Measurements from ENCODE around the gene SECISBP2. TPM values are rescaled to one million over a fixed set of nuclear protein-coding genes. Genes with fewer than 3 reads are reported as not detected.

SECISBP2 gene
- polyA plus RNA-seq, 2 of the 4 experiments (the other 2 are of a cell fraction) = 16.3 to 43.4 TPM

GRCh38 chr9:89304834-89305188 is 13.5 kb upstream of the SECISBP2 start:
- no peak overlapping the region for H3K27ac ChIP-seq
- H3K4me2 ChIP-seq = no peak overlapping the region
- FAIRE-seq (no peak), DNase-seq (ENCODE audit: low read depth in 1 of 2, low spot score in 1 of 2) (no peak), ATAC-seq (no peak)
- no peak overlapping the region for H3K4me3 ChIP-seq
- ChIA-PET POLR2A (no interaction called here), CTCF (no interaction called here)
- no peaks in the 10 kb centered on the region for H3K9me3 ChIP-seq
- TF ChIP-seq HOXA7 (CRISPR knock-in tag; IDR thresholded peaks at IDR 0.05) (no peak), JUNB (IDR thresholded peaks at IDR 0.05) (no peak), KDM1A (IDR thresholded peaks at IDR 0.05; ENCODE audit: low read depth) (no peak), NPAS2 (CRISPR knock-in tag; IDR thresholded peaks at IDR 0.05; ENCODE audit: borderline replicate concordance) (no peak), KDM5A (IDR thresholded peaks at IDR 0.05) (no peak), CHD2 (IDR thresholded peaks at IDR 0.05; ENCODE audit: low read length, partially characterized antibody) (no peak), EHMT2 (IDR thresholded peaks at IDR 0.05; ENCODE audit: low read depth) (no peak), ZNF302 (CRISPR knock-in tag; IDR thresholded peaks at IDR 0.05) (no peak), MYC (IDR thresholded peaks at IDR 0.05; ENCODE audit: borderline replicate concordance, low read length) (no peak), MAFK (IDR thresholded peaks at IDR 0.05; ENCODE audit: partially characterized antibody) (no peak), ZC3H11A (IDR thresholded peaks at IDR 0.05) (no peak), POLR2AphosphoS2 (conservative IDR thresholded peaks at IDR 0.05; ENCODE audit: low read length) (no peak), CHD4 (IDR thresholded peaks at IDR 0.05; ENCODE audit: borderline replicate concordance) (no peak), MAX (IDR thresholded peaks at IDR 0.05) (no peak), SREBF2 (IDR thresholded peaks at IDR 0.05) (no peak), EP300 (IDR thresholded peaks at IDR 0.05) (no peak), USF2 (IDR thresholded peaks at IDR 0.05) (no peak), ATOH8 (CRISPR knock-in tag; IDR thresholded peaks at IDR 0.05; ENCODE audit: low read depth) (no peak), ESRRA (IDR thresholded peaks at IDR 0.05; ENCODE audit: borderline replicate concordance, low read length) (no peak), FOXS1 (CRISPR knock-in tag; IDR thresholded peaks at IDR 0.05) (no peak)
- peaks cover 7% of the 10 kb centered on the region; the same call in 2 of the 3 replicates for H3K4me1 ChIP-seq
- WGBS (ENCODE audit: missing lambda C conversion rate) = 90% methylated on average over 2 of the region's 2 CpGs

- whole genome bisulfite sequencing (ENCODE audit: missing lambda C conversion rate) = 47% methylated on average over 3 of the region's 3 CpGs
- peaks cover 7% of the 10 kb centered on the region; the same call in 2 of the 3 replicates for H3K4me1 ChIP-seq
- no peak for FAIRE-seq
- H3K9me3 ChIP-seq = no peaks in the 10 kb centered on the region
- H3K4me3 ChIP-seq = no peak overlapping the region
- no peak overlapping the region for H3K4me2 ChIP-seq
- DNase-seq (ENCODE audit: low read depth in 1 of 2, low spot score in 1 of 2) = no peak
- H3K27ac ChIP-seq = no peak overlapping the region
- ChIA-PET POLR2A (interaction anchor here (0.9 kb wide), 1 partner anchor 13 kb away, joined by 3 read pairs; the partner anchor contains the start of gene SECISBP2), CTCF (no interaction called here)
- TF ChIP-seq ESRRA (IDR thresholded peaks at IDR 0.05; ENCODE audit: borderline replicate concordance, low read length) (no peak), KDM1A (IDR thresholded peaks at IDR 0.05; ENCODE audit: low read depth) (no peak), E2F6 (IDR thresholded peaks at IDR 0.05; ENCODE audit: borderline replicate concordance, low read depth) (no peak)
- ATAC-seq = no peak
Measured at GRCh38 chr9:89305868-89306267, 12.4 kb upstream of the SECISBP2 start.

GRCh38 chr9:89309166-89309565 is 9.1 kb upstream of the SECISBP2 start:
- 97% methylated on average over 6 of the region's 6 CpGs for WGBS (ENCODE audit: missing lambda C conversion rate)
- POLR2A ChIA-PET = no interaction called here
- Histone ChIP-seq H3K4me1 (peaks cover 14% of the 10 kb centered on the region; the same call in 2 of the 3 replicates), H3K4me2 (peak overlapping the region; percentile 95), H3K9me3 (no peaks in the 10 kb centered on the region), H3K27ac (peak overlapping the region; percentile 99; a peak in 5 of 6 replicates), H3K4me3 (no peak overlapping the region; the same call in 2 of the 3 replicates)
- DNase-seq (ENCODE audit: low read depth in 1 of 2, low spot score in 1 of 2) = no peak
- ATAC-seq = no peak
- FAIRE-seq = no peak
- CTCF ChIA-PET = interaction anchor here (1.4 kb wide), 1 partner anchor 10 kb away, joined by 5 read pairs; the partner anchor contains the start of gene SECISBP2
- TF ChIP-seq PHF8 (IDR thresholded peaks at IDR 0.05; ENCODE audit: borderline replicate concordance, low read depth) (no peak), HMGXB4 (CRISPR knock-in tag; IDR thresholded peaks at IDR 0.05; ENCODE audit: borderline replicate concordance) (no peak), POLR2AphosphoS2 (conservative IDR thresholded peaks at IDR 0.05; ENCODE audit: low read length) (no peak), RNF2 (IDR thresholded peaks at IDR 0.05; ENCODE audit: borderline replicate concordance, low read depth) (no peak), JUN (IDR thresholded peaks at IDR 0.05) (no peak), RAD21 (conservative IDR thresholded peaks at IDR 0.05 in 1 of 2, IDR thresholded peaks at IDR 0.05 in 1 of 2) (no peak), FOSL2 (IDR thresholded peaks at IDR 0.05) (no peak), FOSL2 (CRISPR knock-in tag; IDR thresholded peaks at IDR 0.05) (no peak), NR3C1 (IDR thresholded peaks at IDR 0.05) (no peak), MYC (IDR thresholded peaks at IDR 0.05; ENCODE audit: borderline replicate concordance, low read length) (no peak), POLR2A (IDR thresholded peaks at IDR 0.05; ENCODE audit: low read length) (no peak), FOSB (CRISPR knock-in tag; IDR thresholded peaks at IDR 0.05) (no peak), CEBPB (IDR thresholded peaks at IDR 0.05) (no peak), TP53 (CRISPR knock-in tag; IDR thresholded peaks at IDR 0.05) (no peak), GATA3 (IDR thresholded peaks at IDR 0.05; ENCODE audit: borderline replicate concordance) (no peak)
